GM18873 (cell line): Measurements from ENCODE around the gene MICB.
"Not testable (repeated sequence)": the region's sequence is repeated elsewhere in the genome, so short reads cannot be mapped to it uniquely, and the experiment has no call there.

ENCODE experiments used
- ATAC-seq: cut with Tn5 transposase; IDR thresholded peaks from one replicate; pipeline ENCODE4 v1.9.1; 2021; ENCODE audit warnings: mild to moderate bottlenecking, moderate library complexity, moderate number of reproducible peaks; ENCODE audit not compliant: unreplicated experiment, low FRiP score

The MICB gene

GRCh38 chr6:31473780-31474761, 23.9 kb upstream of the MICB start:
- ATAC-seq: no peak

GRCh38 chr6:31474871-31475286, 23.1 kb upstream of the MICB start:
- ATAC-seq: no peak

GRCh38 chr6:31476515-31477139, 21.3 kb upstream of the MICB start:
- ATAC-seq: no peak

- no peak for ATAC-seq
Observed at GRCh38 chr6:31477521-31477920, 20.4 kb upstream of the MICB start.

- no peak for ATAC-seq
Observed at GRCh38 chr6:31478186-31478950, 19.6 kb upstream of the MICB start.

GRCh38 chr6:31479151-31479932, 18.6 kb upstream of the MICB start:
- ATAC-seq: no peak

- no peak for ATAC-seq
Observed at GRCh38 chr6:31479933-31480535, 17.9 kb upstream of the MICB start.

- no peak for ATAC-seq
Observed at GRCh38 chr6:31480574-31480973, 17.4 kb upstream of the MICB start.

GRCh38 chr6:31483392-31483791, 14.6 kb upstream of the MICB start:
- no peak for ATAC-seq

- ATAC-seq: no peak
Observed at GRCh38 chr6:31485055-31485454, 12.9 kb upstream of the MICB start.

GRCh38 chr6:31486065-31486837, 11.7 kb upstream of the MICB start:
- ATAC-seq: not testable (repeated sequence)

GRCh38 chr6:31487674-31488073, 10.3 kb upstream of the MICB start:
- ATAC-seq: not testable (repeated sequence)

GRCh38 chr6:31489086-31489485, 8.9 kb upstream of the MICB start:
- ATAC-seq: no peak

- no peak for ATAC-seq
Observed at GRCh38 chr6:31490115-31490873, 7.7 kb upstream of the MICB start.

GRCh38 chr6:31493550-31493874, 4.4 kb upstream of the MICB start:
- not testable (repeated sequence) for ATAC-seq

- ATAC-seq: no peak
Observed at GRCh38 chr6:31493875-31494694, 3.9 kb upstream of the MICB start.

GRCh38 chr6:31495580-31495979, 2.4 kb upstream of the MICB start:
- ATAC-seq: no peak

- not testable (repeated sequence) for ATAC-seq
Observed at GRCh38 chr6:31496826-31497225, 1.1 kb upstream of the MICB start.
